GM19455 (cell line): ENCODE measurements around the gene CYP27B1.

ENCODE experiments used
- ATAC-seq: cut with Tn5 transposase; IDR thresholded peaks from one replicate; pipeline ENCODE4 v1.9.1; 2021; ENCODE audit not compliant: unreplicated experiment

CYP27B1 gene

GRCh38 chr12:57736741-57737466 is 30.0 kb downstream of the CYP27B1 start:
- ATAC-seq = no peak

GRCh38 chr12:57735952-57736740 is 30.7 kb downstream of the CYP27B1 start:
- no peak for ATAC-seq

GRCh38 chr12:57735198-57735855 is 31.6 kb downstream of the CYP27B1 start:
- no peak for ATAC-seq

GRCh38 chr12:57734591-57734990 is 32.3 kb downstream of the CYP27B1 start:
- ATAC-seq = no peak

GRCh38 chr12:57733928-57734327 is 33.0 kb downstream of the CYP27B1 start:
- no peak for ATAC-seq

- no peak for ATAC-seq
These were observed 33.9 kb downstream of the CYP27B1 start for GRCh38 chr12:57732726-57733593.

GRCh38 chr12:57732270-57732669 is 34.6 kb downstream of the CYP27B1 start:
- no peak for ATAC-seq

- no peak for ATAC-seq
These were observed 35.3 kb downstream of the CYP27B1 start for GRCh38 chr12:57731411-57732080.

- no peak for ATAC-seq
These were observed 36.4 kb downstream of the CYP27B1 start for GRCh38 chr12:57730336-57731067.

- ATAC-seq = no peak
These were observed 37.5 kb downstream of the CYP27B1 start for GRCh38 chr12:57729321-57729844.

GRCh38 chr12:57727758-57728395 is 39.0 kb downstream of the CYP27B1 start:
- ATAC-seq = no peak

- ATAC-seq = no peak
These were observed 39.8 kb downstream of the CYP27B1 start for GRCh38 chr12:57726884-57727757.

- ATAC-seq = no peak
These were observed 40.6 kb downstream of the CYP27B1 start for GRCh38 chr12:57726151-57726883.

- no peak for ATAC-seq
These were observed 41.1 kb downstream of the CYP27B1 start for GRCh38 chr12:57725851-57726150.

- no peak for ATAC-seq
These were observed 41.7 kb downstream of the CYP27B1 start for GRCh38 chr12:57724936-57725740.

GRCh38 chr12:57724003-57724935 is 42.6 kb downstream of the CYP27B1 start:
- no peak for ATAC-seq
